Gastrocnemius medialis (tissue), 4 donors: Measurements from ENCODE around the gene QSER1.

Experiments
- CTCF ChIP-seq, 5 experiments: fragments of 450-650 bp in 3 of 5; fragments of 200-600 bp in 2 of 5; sonication (generic) in 2 of 5; IDR thresholded peaks in 4 of 5; conservative IDR thresholded peaks in 1 of 5; 1 replicate in 4 of 5; 2 replicates in 1 of 5; pipeline ENCODE4 v1.5.1; 2016 to 2019; ENCODE audit warnings: antibody characterized with exemption in 5 of 5, mild to moderate bottlenecking in 3 of 5, moderate library complexity in 3 of 5
- POLR2A ChIP-seq, 2 donors: fragments of 450-650 bp; IDR thresholded peaks; one replicate each; pipeline ENCODE4 v1.6.1; 2017; ENCODE audit warnings: antibody characterized with exemption in 2 of 2, mild to moderate bottlenecking in 2 of 2, moderate library complexity in 2 of 2

GRCh38 chr11:32890843-32891656, 1.6 kb upstream of the QSER1 start:
- TF ChIP-seq POLR2A (IDR thresholded peaks at IDR 0.05) (no peak), CTCF (IDR thresholded peaks at IDR 0.05 in 4 of 5, conservative IDR thresholded peaks at IDR 0.05 in 1 of 5) (no peak)
